ENCODE measurements around the gene PDE6D.
A peak's percentile ranks its signal among the peaks of the same experiment; 100 is the strongest.

The PDE6D gene

GRCh38 chr2:231720292-231720986 is 60.6 kb downstream of the PDE6D start:
- Histone ChIP-seq H3K4me3 (ENCODE audit: low read depth in 1 of 5, low read length in 5 of 5) (no peak overlapping the region), H3K9me3 (ENCODE audit: control insufficient read depth in 5 of 5, low read length in 5 of 5) (no peaks in the 10 kb centered on the region), H3K4me1 (ENCODE audit: control insufficient read depth in 5 of 5, insufficient read depth in 5 of 5, low read length in 5 of 5) (peaks cover 0 to 5% (median 0%) of the 10 kb centered on the region in 5 donors), H3K36me3 (ENCODE audit: control insufficient read depth in 5 of 5, insufficient read depth in 5 of 5, low read length in 5 of 5) (no peaks in the 10 kb centered on the region), H3K27ac (ENCODE audit: low read depth, low read length) (no peak overlapping the region), H3K9ac (ENCODE audit: low read length in 5 of 5) (no peak overlapping the region), H3K27me3 (ENCODE audit: control insufficient read depth in 5 of 5, insufficient read depth in 4 of 5, low read length in 5 of 5) (no peaks in the 10 kb centered on the region)

GRCh38 chr2:231718799-231719198 is 62.3 kb downstream of the PDE6D start:
- peaks cover 0 to 3% (median 0%) of the 10 kb centered on the region in 5 donors for H3K36me3 ChIP-seq (ENCODE audit: control insufficient read depth in 5 of 5, insufficient read depth in 5 of 5, low read length in 5 of 5)
- no peaks in the 10 kb centered on the region for H3K27me3 ChIP-seq (ENCODE audit: control insufficient read depth in 5 of 5, insufficient read depth in 4 of 5, low read length in 5 of 5)
- H3K27ac ChIP-seq (ENCODE audit: low read depth, low read length): no peak overlapping the region
- H3K4me1 ChIP-seq (ENCODE audit: control insufficient read depth in 5 of 5, insufficient read depth in 5 of 5, low read length in 5 of 5): peaks cover 12 to 22% (median 15%) of the 10 kb centered on the region in 5 donors
- H3K9ac ChIP-seq (ENCODE audit: low read length in 5 of 5): no peak overlapping the region
- no peak overlapping the region for H3K4me3 ChIP-seq (ENCODE audit: low read depth in 1 of 5, low read length in 5 of 5)
- H3K9me3 ChIP-seq (ENCODE audit: control insufficient read depth in 5 of 5, low read length in 5 of 5): no peaks in the 10 kb centered on the region

- Histone ChIP-seq H3K27me3 (ENCODE audit: control insufficient read depth in 5 of 5, insufficient read depth in 4 of 5, low read length in 5 of 5) (no peaks in the 10 kb centered on the region), H3K4me1 (ENCODE audit: control insufficient read depth in 5 of 5, insufficient read depth in 5 of 5, low read length in 5 of 5) (peaks cover 12 to 27% (median 20%) of the 10 kb centered on the region in 5 donors), H3K9me3 (ENCODE audit: control insufficient read depth in 5 of 5, low read length in 5 of 5) (no peaks in the 10 kb centered on the region), H3K4me3 (ENCODE audit: low read depth in 1 of 5, low read length in 5 of 5) (no peak overlapping the region), H3K36me3 (ENCODE audit: control insufficient read depth in 5 of 5, insufficient read depth in 5 of 5, low read length in 5 of 5) (peaks cover 0 to 8% (median 4%) of the 10 kb centered on the region in 5 donors), H3K9ac (ENCODE audit: low read length in 5 of 5) (peak overlapping the region in 1 of 5 donors; percentile 10), H3K27ac (ENCODE audit: low read depth, low read length) (no peak overlapping the region)
Measured at GRCh38 chr2:231717281-231718171, 63.6 kb downstream of the PDE6D start.

GRCh38 chr2:231716666-231717280 is 64.3 kb downstream of the PDE6D start:
- Histone ChIP-seq H3K36me3 (ENCODE audit: control insufficient read depth in 5 of 5, insufficient read depth in 5 of 5, low read length in 5 of 5) (peaks cover 0 to 15% (median 12%) of the 10 kb centered on the region in 5 donors), H3K9ac (ENCODE audit: low read length in 5 of 5) (no peak overlapping the region), H3K27ac (ENCODE audit: low read depth, low read length) (no peak overlapping the region), H3K4me3 (ENCODE audit: low read depth in 1 of 5, low read length in 5 of 5) (no peak overlapping the region), H3K4me1 (ENCODE audit: control insufficient read depth in 5 of 5, insufficient read depth in 5 of 5, low read length in 5 of 5) (peaks cover 16 to 35% (median 28%) of the 10 kb centered on the region in 5 donors), H3K9me3 (ENCODE audit: control insufficient read depth in 5 of 5, low read length in 5 of 5) (no peaks in the 10 kb centered on the region), H3K27me3 (ENCODE audit: control insufficient read depth in 5 of 5, insufficient read depth in 4 of 5, low read length in 5 of 5) (no peaks in the 10 kb centered on the region)

GRCh38 chr2:231715988-231716616 is 65.0 kb downstream of the PDE6D start:
- Histone ChIP-seq H3K4me3 (ENCODE audit: low read depth in 1 of 5, low read length in 5 of 5) (no peak overlapping the region), H3K27me3 (ENCODE audit: control insufficient read depth in 5 of 5, insufficient read depth in 4 of 5, low read length in 5 of 5) (no peaks in the 10 kb centered on the region), H3K4me1 (ENCODE audit: control insufficient read depth in 5 of 5, insufficient read depth in 5 of 5, low read length in 5 of 5) (peaks cover 20 to 42% (median 35%) of the 10 kb centered on the region in 5 donors), H3K36me3 (ENCODE audit: control insufficient read depth in 5 of 5, insufficient read depth in 5 of 5, low read length in 5 of 5) (peaks cover 0 to 18% (median 15%) of the 10 kb centered on the region in 5 donors), H3K9me3 (ENCODE audit: control insufficient read depth in 5 of 5, low read length in 5 of 5) (no peaks in the 10 kb centered on the region), H3K9ac (ENCODE audit: low read length in 5 of 5) (no peak overlapping the region), H3K27ac (ENCODE audit: low read depth, low read length) (no peak overlapping the region)

DNA sequence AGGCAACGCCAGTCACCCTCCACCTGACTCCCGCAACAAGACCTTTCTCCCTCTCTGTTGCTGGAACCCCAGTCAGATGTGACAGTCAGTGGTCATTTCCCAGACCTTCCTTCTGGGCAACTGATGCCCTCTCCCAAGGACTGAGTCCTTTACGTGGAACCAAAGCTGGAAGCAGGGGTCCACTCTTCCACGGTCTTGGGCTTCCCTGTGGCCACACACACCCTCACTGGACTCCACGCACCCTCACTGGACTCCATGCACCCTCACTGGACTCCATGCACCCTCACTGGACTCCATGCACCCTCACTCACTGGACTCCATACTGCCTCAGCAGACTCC is 65.6 kb downstream of the PDE6D start:
- Histone ChIP-seq H3K27ac (ENCODE audit: low read depth, low read length) (no peak overlapping the region), H3K36me3 (ENCODE audit: control insufficient read depth in 5 of 5, insufficient read depth in 5 of 5, low read length in 5 of 5) (peaks cover 0 to 18% (median 15%) of the 10 kb centered on the region in 5 donors), H3K9ac (ENCODE audit: low read length in 5 of 5) (no peak overlapping the region), H3K4me3 (ENCODE audit: low read depth in 1 of 5, low read length in 5 of 5) (no peak overlapping the region), H3K27me3 (ENCODE audit: control insufficient read depth in 5 of 5, insufficient read depth in 4 of 5, low read length in 5 of 5) (no peaks in the 10 kb centered on the region), H3K9me3 (ENCODE audit: control insufficient read depth in 5 of 5, low read length in 5 of 5) (no peaks in the 10 kb centered on the region), H3K4me1 (ENCODE audit: control insufficient read depth in 5 of 5, insufficient read depth in 5 of 5, low read length in 5 of 5) (peaks cover 20 to 48% (median 41%) of the 10 kb centered on the region in 5 donors)

GRCh38 chr2:231714639-231715498 is 66.2 kb downstream of the PDE6D start:
- H3K27ac ChIP-seq (ENCODE audit: low read depth, low read length): peak overlapping the region; percentile 83
- H3K9ac ChIP-seq (ENCODE audit: low read length in 5 of 5): peak overlapping the region in 1 of 5 donors; percentile 2
- peaks cover 0 to 18% (median 15%) of the 10 kb centered on the region in 5 donors for H3K36me3 ChIP-seq (ENCODE audit: control insufficient read depth in 5 of 5, insufficient read depth in 5 of 5, low read length in 5 of 5)
- H3K4me1 ChIP-seq (ENCODE audit: control insufficient read depth in 5 of 5, insufficient read depth in 5 of 5, low read length in 5 of 5): peaks cover 20 to 50% (median 43%) of the 10 kb centered on the region in 5 donors
- H3K27me3 ChIP-seq (ENCODE audit: control insufficient read depth in 5 of 5, insufficient read depth in 4 of 5, low read length in 5 of 5): no peaks in the 10 kb centered on the region
- H3K4me3 ChIP-seq (ENCODE audit: low read depth in 1 of 5, low read length in 5 of 5): no peak overlapping the region
- H3K9me3 ChIP-seq (ENCODE audit: control insufficient read depth in 5 of 5, low read length in 5 of 5): no peaks in the 10 kb centered on the region

DNA sequence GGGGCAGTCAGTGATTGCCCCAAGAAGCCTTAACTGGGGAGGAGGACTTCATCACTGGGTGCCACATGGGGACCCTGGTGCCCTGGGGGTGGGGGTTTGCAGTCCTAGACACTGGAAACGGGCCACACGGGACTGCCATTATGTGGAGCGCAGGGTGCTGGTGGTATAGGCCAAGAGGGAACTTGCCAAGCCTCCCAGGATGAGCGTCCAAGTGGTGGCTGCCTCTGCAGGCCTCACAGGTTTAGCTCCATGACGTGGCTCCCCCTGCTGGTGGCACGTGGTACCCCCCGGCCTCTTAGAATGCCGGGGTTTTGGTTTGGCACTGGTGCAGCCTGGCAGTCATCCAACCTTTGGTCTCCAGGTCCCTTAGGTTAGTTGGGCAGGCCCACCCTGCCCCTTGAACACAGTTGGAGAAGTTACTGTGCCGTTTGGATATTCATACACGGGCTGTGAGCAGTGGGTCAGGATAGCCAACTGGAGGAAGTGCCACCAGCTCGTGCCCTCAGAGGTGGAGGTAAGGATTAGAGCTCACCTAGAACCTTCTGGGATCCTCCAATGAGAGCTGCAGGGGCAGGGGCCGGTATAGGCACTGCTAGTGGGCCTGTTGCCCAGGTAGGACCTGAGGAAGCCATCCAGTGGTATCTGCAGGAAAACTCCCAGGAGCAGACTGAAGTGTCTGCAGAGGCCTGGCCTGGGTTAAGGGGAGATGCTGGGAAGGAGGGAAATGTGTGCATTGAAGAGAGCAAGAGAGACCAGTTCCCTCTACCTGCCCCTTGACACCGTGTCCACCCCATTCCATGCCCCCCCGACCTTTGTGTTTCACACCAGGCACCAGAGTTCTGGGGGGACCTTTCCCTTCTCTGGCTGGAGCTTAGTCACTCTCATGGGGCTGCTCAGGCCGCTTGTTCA is 67.1 kb downstream of the PDE6D start:
- Histone ChIP-seq H3K9me3 (ENCODE audit: control insufficient read depth in 5 of 5, low read length in 5 of 5) (no peaks in the 10 kb centered on the region), H3K27ac (ENCODE audit: low read depth, low read length) (peak overlapping the region; percentile 83), H3K9ac (ENCODE audit: low read length in 5 of 5) (peak overlapping the region in 3 of 5 donors; percentile 23 to 63 (median 30)), H3K4me3 (ENCODE audit: low read depth in 1 of 5, low read length in 5 of 5) (peak overlapping the region in 2 of 5 donors; percentile 20 to 22), H3K36me3 (ENCODE audit: control insufficient read depth in 5 of 5, insufficient read depth in 5 of 5, low read length in 5 of 5) (peaks cover 0 to 18% (median 15%) of the 10 kb centered on the region in 5 donors), H3K4me1 (ENCODE audit: control insufficient read depth in 5 of 5, insufficient read depth in 5 of 5, low read length in 5 of 5) (peaks cover 20 to 56% (median 47%) of the 10 kb centered on the region in 5 donors), H3K27me3 (ENCODE audit: control insufficient read depth in 5 of 5, insufficient read depth in 4 of 5, low read length in 5 of 5) (no peaks in the 10 kb centered on the region)
